Activated T-helper 1 cell treated with anti-CD3 and anti-CD28 coated beads, Interleukin-12 subunit alpha, Interleukin-12 subunit beta, Interleukin-2, Interleukin-4 antibody, amounts not matched to agents 30 ng/mL and 10 ng/mL and 1 ng/mL, durations not matched to agents 14 hours and 24 hours and 36 hours (primary cell): Measurements from ENCODE around the gene ADPRS. TPM values are rescaled to one million over a fixed set of nuclear protein-coding genes. Genes with fewer than 3 reads are reported as not detected.

ENCODE experiments used
- DNase-seq: peaks from one replicate; pipeline ENCODE4 v3.0.0; 2021; ENCODE audit warnings: low spot score
- H3K27ac Mint-ChIP-seq: one replicate; pipeline ENCODE4 v1.8.0; 2021; ENCODE audit warnings: mild to moderate bottlenecking, mixed read lengths
- H3K27me3 Mint-ChIP-seq: one replicate; pipeline ENCODE4 v1.8.0; 2022; ENCODE audit warnings: mild to moderate bottlenecking, moderate library complexity, mixed read lengths; ENCODE audit not compliant: insufficient read depth
- H3K36me3 Mint-ChIP-seq: one replicate; pipeline ENCODE4 v1.8.0; 2021; ENCODE audit warnings: low read depth, mixed read lengths
- H3K4me1 Mint-ChIP-seq: one replicate; pipeline ENCODE4 v1.8.0; 2021; ENCODE audit warnings: low read depth, mixed read lengths
- H3K4me3 Mint-ChIP-seq: one replicate; pipeline ENCODE4 v1.8.0; 2021; ENCODE audit warnings: mild to moderate bottlenecking, moderate library complexity, mixed read lengths
- H3K9me3 Mint-ChIP-seq: one replicate; pipeline ENCODE4 v1.8.0; 2021; ENCODE audit warnings: mixed read lengths
- intact Hi-C: fragments of 100-400 bp; cut with micrococcal nuclease; formaldehyde crosslinking; loops from one replicate; pipeline ENCODE4 v1.15.1; 2024
- total RNA-seq: library from RNA; stranded (reverse); gene quantifications from 2 replicates; pipeline ENCODE4 v1.2.3, GENCODE V29; 2022

ADPRS gene
- total RNA-seq, 1 donor from 2014 or later = 33.6 TPM

DNA sequence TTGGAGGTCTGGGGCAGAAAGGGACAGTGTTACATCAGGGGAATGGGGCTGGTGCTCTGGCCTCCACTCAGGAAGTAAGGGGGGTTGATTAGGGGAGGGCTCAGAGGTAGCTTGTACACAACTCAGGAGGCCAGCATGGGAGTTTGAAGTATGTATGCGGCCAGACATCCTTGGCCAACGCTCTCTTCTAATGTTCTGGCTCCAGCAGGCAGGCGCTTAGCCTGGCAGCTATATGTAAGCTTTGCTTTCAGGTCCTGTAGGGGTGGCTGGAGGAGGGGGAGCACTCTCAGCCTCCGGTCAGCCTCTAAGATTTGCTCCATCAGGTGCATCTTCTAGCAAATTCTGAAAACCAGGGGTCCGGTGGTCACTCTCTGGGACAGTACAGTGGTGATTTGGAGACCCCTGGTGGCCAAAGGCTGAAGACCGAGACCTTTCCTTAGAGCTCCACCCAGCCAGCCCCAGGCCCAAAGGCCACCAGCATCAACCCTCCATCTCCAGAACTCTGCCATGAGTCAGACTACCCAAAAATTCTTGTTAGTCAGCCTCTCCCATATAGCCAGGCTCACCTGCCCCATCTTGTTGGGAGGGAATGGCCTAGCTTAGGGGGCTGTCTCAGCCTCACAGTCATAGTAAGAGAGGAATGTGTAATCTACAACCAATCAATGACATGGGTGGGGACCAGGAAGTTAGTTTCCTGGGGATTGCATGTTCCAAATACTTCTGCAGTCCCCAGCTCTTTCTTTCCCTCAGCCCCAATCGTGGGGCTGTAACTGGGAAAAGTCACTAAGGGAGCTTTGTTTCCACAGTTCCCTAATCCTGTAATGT, 46.0 kb downstream of the ADPRS start:
- Mint-ChIP-seq H3K27me3 (no peaks in the 10 kb centered on the region), H3K36me3 (peaks cover 9% of the 10 kb centered on the region), H3K4me3 (no peak overlapping the region), H3K4me1 (no peaks in the 10 kb centered on the region), H3K9me3 (no peaks in the 10 kb centered on the region), H3K27ac (no peak overlapping the region)
- DNase-seq = no peak
- intact Hi-C loops = loop anchor here (1.0 kb wide), 1 partner anchor 35 kb away; no protein-coding TSS in a partner anchor

- Mint-ChIP-seq H3K27me3 (no peaks in the 10 kb centered on the region), H3K4me1 (peaks cover 5% of the 10 kb centered on the region), H3K9me3 (no peaks in the 10 kb centered on the region), H3K4me3 (no peak overlapping the region), H3K27ac (no peak overlapping the region), H3K36me3 (peaks cover 12% of the 10 kb centered on the region)
- DNase-seq = no peak
- intact Hi-C loops = no loop called here
Observed at GRCh38 chr1:36135330-36135667, 46.6 kb downstream of the ADPRS start.

- no peaks in the 10 kb centered on the region for H3K27me3 Mint-ChIP-seq
- peaks cover 10% of the 10 kb centered on the region for H3K4me1 Mint-ChIP-seq
- intact Hi-C loops = no loop called here
- peaks cover 12% of the 10 kb centered on the region for H3K36me3 Mint-ChIP-seq
- no peak overlapping the region for H3K27ac Mint-ChIP-seq
- no peak overlapping the region for H3K4me3 Mint-ChIP-seq
- H3K9me3 Mint-ChIP-seq = no peaks in the 10 kb centered on the region
- no peak for DNase-seq
Observed at GRCh38 chr1:36135796-36136195, 47.1 kb downstream of the ADPRS start.

DNA sequence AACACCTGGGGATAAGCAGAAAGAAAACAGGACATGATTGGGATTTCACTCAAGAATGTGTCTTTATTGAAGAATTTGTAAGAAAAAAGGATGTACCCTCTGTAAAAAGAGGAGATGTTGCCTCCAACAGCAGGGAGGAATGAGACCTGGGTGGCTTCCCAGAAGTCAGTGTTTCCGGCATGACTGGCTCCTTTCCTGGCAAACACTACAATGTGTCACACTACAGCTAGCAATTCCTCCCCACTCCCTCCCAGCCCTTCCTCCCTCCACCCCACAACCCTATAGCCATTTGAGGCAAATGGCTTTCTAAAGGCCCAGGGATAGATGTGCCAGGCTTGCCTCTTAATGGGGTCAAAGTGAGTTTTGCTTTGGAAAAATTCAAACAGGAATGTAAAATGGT, 47.8 kb downstream of the ADPRS start:
- H3K4me3 Mint-ChIP-seq = no peak overlapping the region
- H3K27ac Mint-ChIP-seq = no peak overlapping the region
- H3K27me3 Mint-ChIP-seq = no peaks in the 10 kb centered on the region
- H3K4me1 Mint-ChIP-seq = peaks cover 16% of the 10 kb centered on the region
- H3K9me3 Mint-ChIP-seq = no peaks in the 10 kb centered on the region
- DNase-seq = no peak
- peaks cover 12% of the 10 kb centered on the region for H3K36me3 Mint-ChIP-seq
- intact Hi-C loops = no loop called here

- Mint-ChIP-seq H3K4me3 (no peak overlapping the region), H3K36me3 (peaks cover 14% of the 10 kb centered on the region), H3K4me1 (peaks cover 21% of the 10 kb centered on the region), H3K27me3 (no peaks in the 10 kb centered on the region), H3K27ac (no peak overlapping the region), H3K9me3 (no peaks in the 10 kb centered on the region)
- no peak for DNase-seq
- intact Hi-C loops = no loop called here
Observed at GRCh38 chr1:36137226-36137625, 48.5 kb downstream of the ADPRS start.

GRCh38 chr1:36137776-36138175, 49.1 kb downstream of the ADPRS start:
- H3K27ac Mint-ChIP-seq = no peak overlapping the region
- H3K36me3 Mint-ChIP-seq = peaks cover 14% of the 10 kb centered on the region
- DNase-seq = no peak
- no peaks in the 10 kb centered on the region for H3K9me3 Mint-ChIP-seq
- no peak overlapping the region for H3K4me3 Mint-ChIP-seq
- peaks cover 24% of the 10 kb centered on the region for H3K4me1 Mint-ChIP-seq
- intact Hi-C loops = no loop called here
- no peaks in the 10 kb centered on the region for H3K27me3 Mint-ChIP-seq

DNA sequence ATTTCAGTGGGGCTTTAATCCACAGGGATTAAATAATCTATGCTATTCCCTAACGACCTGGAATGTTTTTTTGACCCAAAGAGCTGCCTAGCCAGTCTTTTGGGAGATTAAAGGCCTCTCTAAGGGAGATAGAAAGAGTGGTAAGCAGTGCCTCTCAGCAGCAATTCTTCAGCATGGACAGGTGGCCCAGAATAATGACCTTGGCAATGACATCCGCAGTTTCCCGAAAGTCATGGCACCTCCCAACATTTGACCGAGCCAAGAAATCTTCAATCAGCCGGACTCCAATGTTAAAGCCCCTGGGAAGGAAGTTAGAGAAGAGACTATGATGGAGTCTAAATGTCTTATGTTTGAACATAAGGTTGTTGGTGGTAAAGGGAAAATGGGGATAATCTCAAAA, 50.8 kb downstream of the ADPRS start:
- no peak overlapping the region for H3K4me3 Mint-ChIP-seq
- no peaks in the 10 kb centered on the region for H3K27me3 Mint-ChIP-seq
- no peaks in the 10 kb centered on the region for H3K9me3 Mint-ChIP-seq
- intact Hi-C loops = no loop called here
- H3K4me1 Mint-ChIP-seq = peaks cover 36% of the 10 kb centered on the region
- peaks cover 18% of the 10 kb centered on the region for H3K36me3 Mint-ChIP-seq
- DNase-seq = no peak
- no peak overlapping the region for H3K27ac Mint-ChIP-seq

- H3K27ac Mint-ChIP-seq = no peak overlapping the region
- peaks cover 43% of the 10 kb centered on the region for H3K4me1 Mint-ChIP-seq
Observed at GRCh38 chr1:36142121-36142520, 53.4 kb downstream of the ADPRS start.

GRCh38 chr1:36143424-36143823, 54.7 kb downstream of the ADPRS start:
- no peak overlapping the region for H3K27ac Mint-ChIP-seq
- H3K9me3 Mint-ChIP-seq = no peaks in the 10 kb centered on the region
- intact Hi-C loops = no loop called here
- peaks cover 52% of the 10 kb centered on the region for H3K4me1 Mint-ChIP-seq
- DNase-seq = no peak
- H3K4me3 Mint-ChIP-seq = no peak overlapping the region
- peaks cover 25% of the 10 kb centered on the region for H3K36me3 Mint-ChIP-seq
- H3K27me3 Mint-ChIP-seq = no peaks in the 10 kb centered on the region

More at GRCh38 chr1:36142121-36142520, 53.4 kb downstream of the ADPRS start:
- intact Hi-C loops = no loop called here
- Mint-ChIP-seq H3K4me3 (no peak overlapping the region), H3K36me3 (peaks cover 25% of the 10 kb centered on the region), H3K9me3 (no peaks in the 10 kb centered on the region), H3K27me3 (no peaks in the 10 kb centered on the region)
- DNase-seq = no peak

Other genes with a start within 250 kb of the ADPRS start
- 39.0 and 39.5 TPM in 2 replicates for gene AGO1, start 205.7 kb upstream of the ADPRS start, total RNA-seq
- gene AGO3, start 157.8 kb upstream of the ADPRS start, total RNA-seq = 26.1 and 33.6 TPM in 2 replicates
- gene TEKT2, start 4.8 kb upstream of the ADPRS start, total RNA-seq = 0.16 and 0.27 TPM in 2 replicates
- 0.08 TPM in 1 of 2 replicates, not detected in the other for gene COL8A2, start 36.3 kb downstream of the ADPRS start, total RNA-seq
- 74.2 and 74.4 TPM in 2 replicates for gene TRAPPC3, start 60.6 kb downstream of the ADPRS start, total RNA-seq
- 167 and 169 TPM in 2 replicates for gene MAP7D1, start 67.3 kb downstream of the ADPRS start, total RNA-seq
- 147 and 154 TPM in 2 replicates for gene THRAP3, start 135.6 kb downstream of the ADPRS start, total RNA-seq
- 7.5 and 8.3 TPM in 2 replicates for gene SH3D21, start 217.5 kb downstream of the ADPRS start, total RNA-seq
- 10.6 and 10.9 TPM in 2 replicates for gene EVA1B, start 234.8 kb downstream of the ADPRS start, total RNA-seq